Measurements from ENCODE around the gene IL10RB.

Gene IL10RB

GRCh38 chr21:33332143-33332542, 66.0 kb downstream of the IL10RB start:
- DNase-seq (ENCODE audit: low spot score): no peak

DNA sequence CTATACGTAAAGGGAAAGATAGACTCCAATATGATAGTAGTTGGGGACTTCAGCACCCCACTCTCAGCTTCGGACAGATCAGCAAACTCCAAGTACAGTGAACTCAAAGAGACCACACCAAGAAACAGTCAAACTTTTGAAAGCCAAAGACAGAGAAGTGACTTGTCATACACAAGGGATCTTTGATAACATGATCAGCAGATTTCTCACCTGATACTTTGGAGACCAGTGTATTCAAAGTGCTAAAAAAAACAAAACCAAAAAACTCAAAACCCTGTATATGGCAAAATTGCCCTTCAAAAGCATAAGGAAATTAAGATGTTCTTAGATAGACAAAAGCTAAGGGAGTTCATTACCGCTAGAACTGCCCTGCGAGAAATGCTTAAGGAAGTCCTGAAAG, 68.0 kb downstream of the IL10RB start:
- DNase-seq (ENCODE audit: low spot score): no peak

DNA sequence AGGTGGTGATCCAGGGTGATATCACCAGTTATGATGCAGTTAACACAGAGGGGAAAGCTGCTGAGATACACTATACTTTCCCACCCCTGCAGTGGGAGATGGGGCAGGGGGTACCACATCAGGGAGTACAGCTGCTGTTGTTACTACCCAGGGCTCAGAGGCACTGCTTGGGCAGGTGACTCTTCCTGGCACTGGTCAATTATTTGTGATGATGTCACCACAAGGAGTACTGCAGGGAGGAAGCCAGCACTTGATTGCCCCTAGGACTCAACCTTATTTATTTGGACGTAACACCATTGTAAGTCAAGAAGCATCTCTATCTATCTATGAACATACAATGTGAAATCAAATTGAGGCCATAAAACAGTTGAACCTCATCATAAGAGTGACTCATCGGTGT, 68.7 kb downstream of the IL10RB start:
- DNase-seq (ENCODE audit: low spot score): no peak

DNA sequence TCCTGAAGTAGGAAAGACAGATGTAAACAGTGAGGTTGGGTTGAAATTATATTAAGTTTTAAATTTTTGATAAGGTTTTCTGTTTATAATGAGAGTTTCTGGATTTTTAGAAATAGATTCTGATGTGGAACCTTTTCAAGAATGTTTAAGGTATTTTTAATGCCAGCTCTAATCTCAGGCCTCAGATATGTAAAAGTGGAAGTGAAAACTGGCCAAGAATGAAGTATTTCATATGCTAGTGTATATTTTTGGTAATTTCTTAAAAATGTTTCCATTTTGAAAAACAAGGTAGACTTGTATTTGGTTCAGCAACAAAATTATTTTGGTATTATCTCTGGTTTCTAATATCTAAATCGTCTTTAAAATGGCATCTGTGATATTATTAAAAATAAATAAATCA, 73.0 kb downstream of the IL10RB start:
- no peak for DNase-seq (ENCODE audit: low spot score)

DNA sequence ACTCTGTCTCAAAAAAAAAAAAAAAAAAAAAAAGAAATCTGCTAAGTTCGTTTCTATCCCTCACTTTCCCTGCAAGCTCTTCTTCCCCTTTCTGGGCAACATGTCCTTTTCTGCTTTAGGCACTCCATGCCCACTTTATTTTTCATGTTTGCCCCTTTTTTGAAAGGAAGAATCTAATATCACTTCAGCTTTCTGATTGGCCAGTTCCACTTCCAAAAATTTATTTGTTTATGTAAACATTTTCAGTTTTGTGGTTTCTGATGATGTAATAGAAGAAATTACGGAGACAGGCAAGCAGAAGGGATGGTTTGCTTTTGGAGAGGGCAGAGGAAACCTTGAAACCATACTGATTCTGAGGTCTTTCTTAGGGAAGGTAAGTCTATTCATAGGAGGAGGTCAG, 73.8 kb downstream of the IL10RB start:
- DNase-seq (ENCODE audit: low spot score): no peak

GRCh38 chr21:33345751-33346238, 79.6 kb downstream of the IL10RB start:
- DNase-seq (ENCODE audit: low spot score): no peak

All from D341Med (cell line).